Erythroblast (primary cell): Measurements from ENCODE around the gene TMEM134.

Experiments
- DNase-seq, 2 experiments: peaks; one replicate each; lab custom pipeline; 2025; lab: John Stamatoyannopoulos, UW
- GATA1 ChIP-seq: IDR thresholded peaks from 2 replicates; pipeline ENCODE4 v1.6.1; 2011; ENCODE audit warnings: low read depth, mild to moderate bottlenecking, control low read depth, low read length, moderate library complexity
- POLR2A ChIP-seq: IDR thresholded peaks from 2 replicates; pipeline ENCODE4 v1.6.1; 2011; ENCODE audit warnings: mild to moderate bottlenecking, low read length

Gene TMEM134

DNA sequence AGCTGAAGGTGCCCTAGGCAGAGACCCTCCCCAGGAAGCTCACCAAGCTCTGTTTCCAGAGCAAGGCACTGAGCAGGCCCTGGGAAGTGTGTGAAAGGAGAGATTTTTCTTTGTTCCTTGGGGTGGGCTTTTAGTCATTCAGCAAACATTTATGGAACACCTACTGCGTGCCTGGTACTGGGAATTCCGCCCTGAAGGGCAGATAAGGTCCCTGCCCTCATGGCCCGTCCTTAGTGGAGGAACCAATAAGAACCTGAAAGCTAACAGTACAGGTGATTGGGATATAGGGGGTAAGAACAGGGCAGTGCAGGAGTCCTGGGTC is 3.9 kb downstream of the TMEM134 start:
- no peak for DNase-seq

GRCh38 chr11:67464411-67465188 is 4.5 kb downstream of the TMEM134 start:
- TF ChIP-seq POLR2A (peak; percentile 47), GATA1 (no peak)
- DNase-seq, result peak; percentile 91 to 96

More for the DNA sequence above, 3.9 kb downstream of the TMEM134 start:
- TF ChIP-seq POLR2A, result no peak

DNA sequence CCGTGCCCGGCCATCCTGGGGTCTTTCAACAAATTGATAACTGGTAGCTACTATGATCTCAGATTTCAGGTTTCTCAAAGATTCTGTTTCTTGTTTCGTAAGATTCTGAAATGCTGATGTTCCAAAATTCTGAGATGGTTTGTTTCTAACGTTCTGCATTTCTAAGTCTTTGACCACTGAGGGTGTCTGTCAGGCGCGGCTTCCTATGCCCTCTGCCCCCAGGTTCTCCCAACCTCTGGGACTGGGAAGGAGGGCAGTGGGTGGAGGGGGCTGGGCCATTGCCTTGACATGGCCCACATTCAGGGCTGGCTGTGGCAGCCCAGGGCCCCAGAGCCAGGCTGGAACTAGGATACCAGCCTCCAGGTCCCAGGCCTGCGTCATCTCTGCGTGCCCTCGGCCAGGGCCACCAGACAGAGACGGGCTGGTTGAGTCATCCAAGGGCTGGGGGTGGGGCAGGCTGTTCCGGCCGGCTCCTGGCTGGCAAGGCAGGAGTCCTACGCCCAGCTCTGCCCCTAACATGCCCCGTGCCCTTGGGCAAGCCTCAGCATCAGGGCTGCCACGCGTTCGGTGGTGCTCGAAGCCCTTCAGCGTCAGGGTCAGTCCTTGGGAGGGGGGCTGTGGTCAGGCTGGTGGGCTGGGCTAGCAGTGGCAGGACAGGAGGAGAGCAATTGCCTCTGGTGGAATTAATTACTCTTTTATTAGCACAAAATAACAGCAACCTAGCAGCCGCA is 5.2 kb downstream of the TMEM134 start:
- DNase-seq, result peak; percentile 35 to 62
- no peak for TF ChIP-seq GATA1
- peak; percentile 28 for TF ChIP-seq POLR2A

DNA sequence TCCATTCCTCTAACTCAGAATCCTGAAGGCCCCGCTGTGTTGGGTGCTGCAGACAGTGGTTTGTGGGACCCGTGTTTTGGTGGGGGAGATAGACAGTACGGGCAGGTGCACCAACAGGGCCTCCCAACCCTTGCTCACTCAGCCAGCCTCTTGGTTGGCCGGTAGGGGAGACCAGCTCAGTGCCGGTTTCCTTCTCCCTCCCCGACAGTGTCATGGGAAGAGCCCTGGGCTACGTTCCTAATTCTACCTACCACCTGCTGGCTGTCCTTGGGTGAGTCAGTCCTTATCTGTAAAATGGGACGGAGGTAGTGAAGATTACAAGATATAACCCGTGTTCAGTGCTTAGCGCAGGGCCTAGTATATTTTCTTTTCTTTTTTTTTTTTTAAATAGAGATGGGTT is 5.9 kb downstream of the TMEM134 start:
- TF ChIP-seq GATA1 (no peak), POLR2A (no peak)
- no peak for DNase-seq

GRCh38 chr11:67458266-67458665 is 10.8 kb downstream of the TMEM134 start:
- no peak for TF ChIP-seq GATA1
- no peak for TF ChIP-seq POLR2A

DNA sequence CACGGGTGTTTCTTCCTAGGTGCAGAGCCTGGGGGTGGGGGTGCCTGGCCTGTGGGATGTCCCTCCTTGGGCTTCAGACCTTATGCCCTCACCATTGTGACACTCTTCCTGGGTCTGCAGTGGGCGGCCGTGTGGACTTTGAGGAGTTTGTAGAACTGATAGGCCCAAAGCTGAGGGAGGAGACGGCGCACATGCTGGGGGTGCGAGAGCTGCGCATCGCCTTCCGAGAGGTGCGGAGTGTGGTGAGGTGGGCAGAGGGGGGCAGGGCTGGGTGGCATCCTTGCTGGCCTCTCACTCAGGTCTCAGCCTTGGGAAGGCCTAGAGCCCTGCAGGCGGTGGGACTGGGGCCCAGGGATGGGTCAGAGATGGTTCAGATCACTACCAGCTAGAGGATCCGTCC is 11.6 kb downstream of the TMEM134 start:
- no peak for TF ChIP-seq POLR2A
- TF ChIP-seq GATA1, result no peak
- no peak for DNase-seq

More at GRCh38 chr11:67458266-67458665, 10.8 kb downstream of the TMEM134 start:
- DNase-seq, result no peak

DNA sequence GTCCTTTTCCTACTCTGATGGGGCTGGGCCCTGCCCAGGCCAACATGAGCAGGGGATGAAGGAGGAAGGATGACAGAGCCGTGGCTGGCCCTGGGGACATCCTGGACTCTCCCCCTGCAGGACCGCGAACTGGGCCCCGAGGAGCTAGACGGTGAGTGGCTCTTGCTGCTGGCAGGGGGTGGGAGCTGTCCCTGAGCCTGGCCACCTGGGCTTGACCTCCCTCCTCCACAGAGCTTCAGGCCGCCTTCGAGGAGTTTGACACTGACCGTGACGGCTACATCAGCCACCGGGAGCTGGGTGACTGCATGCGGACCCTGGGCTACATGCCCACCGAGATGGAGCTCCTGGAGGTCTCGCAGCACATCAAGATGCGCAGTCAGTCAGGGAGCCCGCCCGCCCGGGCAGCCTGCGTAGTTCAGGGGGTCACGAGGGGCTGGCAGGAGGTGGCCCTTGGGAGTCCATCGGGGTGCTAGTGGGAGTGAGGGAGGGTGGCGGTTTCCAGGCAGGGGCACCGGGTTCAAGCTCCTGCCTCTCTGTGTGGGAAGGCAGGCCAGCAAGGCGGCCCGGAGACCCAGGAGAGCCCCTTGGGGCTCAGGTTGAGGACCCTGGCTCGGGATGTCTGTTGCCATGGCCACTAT is 12.9 kb downstream of the TMEM134 start:
- DNase-seq, result no peak
- TF ChIP-seq GATA1 (no peak), POLR2A (no peak)

GRCh38 chr11:67455054-67455453 is 14.0 kb downstream of the TMEM134 start, which contains the start of gene CABP4:
CABP4 (plus strand) TSS chr11:67455354; CDS start chr11:67455424, 70 bp downstream.
- TF ChIP-seq GATA1, result no peak
- TF ChIP-seq POLR2A, result no peak
- no peak for DNase-seq

GRCh38 chr11:67453816-67454732 is 15.0 kb downstream of the TMEM134 start:
- TF ChIP-seq POLR2A, result no peak
- TF ChIP-seq GATA1, result no peak
- DNase-seq, result no peak

DNA sequence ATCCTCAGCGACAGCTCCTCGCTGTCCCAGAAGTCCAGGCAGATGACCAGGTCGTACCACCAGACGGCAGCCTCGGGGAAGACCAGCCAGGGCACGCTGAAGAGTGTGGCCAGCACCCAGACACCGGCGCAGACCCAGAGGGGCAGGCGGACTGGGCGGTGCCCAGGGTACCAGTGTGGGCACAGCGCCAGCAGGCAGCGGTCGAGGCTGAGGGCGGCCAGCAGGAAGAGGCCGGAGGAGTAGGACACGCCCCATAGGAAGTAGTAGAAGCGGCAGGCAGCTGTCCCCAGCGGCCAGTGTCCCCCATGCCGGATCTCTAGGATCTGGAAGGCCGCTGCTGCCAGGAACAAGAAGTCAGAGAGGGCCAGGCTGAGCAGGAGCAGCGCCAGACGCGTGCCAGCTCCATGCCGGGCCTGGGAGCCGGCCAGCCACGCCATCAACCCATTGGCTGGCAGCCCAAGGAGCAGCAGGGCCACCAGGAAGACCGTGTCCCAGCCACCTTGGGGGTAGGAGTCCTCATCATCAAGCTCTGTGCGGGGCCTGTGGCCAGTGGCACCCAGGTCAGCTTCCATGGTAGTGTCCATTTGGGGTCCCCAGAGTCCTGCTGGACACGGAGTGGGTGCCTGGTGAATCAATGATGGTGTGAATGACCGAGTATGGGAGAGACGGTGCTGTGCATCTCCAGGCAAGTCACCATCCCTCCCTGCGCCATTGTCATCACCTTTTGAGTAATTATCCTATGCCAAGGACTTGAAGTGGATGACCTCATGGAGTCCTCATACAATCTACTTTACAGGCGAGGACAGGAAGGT is 16.7 kb downstream of the TMEM134 start, which contains the start of gene GPR152:
GPR152 (minus strand) TSS at position 589 of the 812 bp plus-strand sequence; CDS start at position 584, 5 bp downstream.
- no peak for TF ChIP-seq GATA1
- no peak for TF ChIP-seq POLR2A

DNA sequence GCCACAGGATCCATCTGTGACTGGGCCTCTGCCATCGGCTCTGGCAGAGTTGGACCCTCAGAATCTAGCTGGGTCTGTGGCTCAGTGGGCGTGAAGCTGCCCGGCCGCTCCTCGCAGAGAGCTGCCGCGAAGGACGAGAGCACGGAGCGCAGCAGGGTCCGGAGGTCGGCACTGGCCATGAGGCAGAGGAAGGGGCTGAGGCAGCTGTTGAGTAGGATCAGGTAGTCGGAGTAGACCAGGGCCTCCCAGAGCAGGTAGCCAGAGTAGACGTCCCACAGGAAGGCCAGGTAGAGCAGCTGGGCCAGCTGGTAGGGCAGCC is 17.4 kb downstream of the TMEM134 start:
- no peak for TF ChIP-seq GATA1
- no peak for DNase-seq

More for the DNA sequence above, 16.7 kb downstream of the TMEM134 start, which contains the start of gene GPR152:
- no peak for DNase-seq

DNA sequence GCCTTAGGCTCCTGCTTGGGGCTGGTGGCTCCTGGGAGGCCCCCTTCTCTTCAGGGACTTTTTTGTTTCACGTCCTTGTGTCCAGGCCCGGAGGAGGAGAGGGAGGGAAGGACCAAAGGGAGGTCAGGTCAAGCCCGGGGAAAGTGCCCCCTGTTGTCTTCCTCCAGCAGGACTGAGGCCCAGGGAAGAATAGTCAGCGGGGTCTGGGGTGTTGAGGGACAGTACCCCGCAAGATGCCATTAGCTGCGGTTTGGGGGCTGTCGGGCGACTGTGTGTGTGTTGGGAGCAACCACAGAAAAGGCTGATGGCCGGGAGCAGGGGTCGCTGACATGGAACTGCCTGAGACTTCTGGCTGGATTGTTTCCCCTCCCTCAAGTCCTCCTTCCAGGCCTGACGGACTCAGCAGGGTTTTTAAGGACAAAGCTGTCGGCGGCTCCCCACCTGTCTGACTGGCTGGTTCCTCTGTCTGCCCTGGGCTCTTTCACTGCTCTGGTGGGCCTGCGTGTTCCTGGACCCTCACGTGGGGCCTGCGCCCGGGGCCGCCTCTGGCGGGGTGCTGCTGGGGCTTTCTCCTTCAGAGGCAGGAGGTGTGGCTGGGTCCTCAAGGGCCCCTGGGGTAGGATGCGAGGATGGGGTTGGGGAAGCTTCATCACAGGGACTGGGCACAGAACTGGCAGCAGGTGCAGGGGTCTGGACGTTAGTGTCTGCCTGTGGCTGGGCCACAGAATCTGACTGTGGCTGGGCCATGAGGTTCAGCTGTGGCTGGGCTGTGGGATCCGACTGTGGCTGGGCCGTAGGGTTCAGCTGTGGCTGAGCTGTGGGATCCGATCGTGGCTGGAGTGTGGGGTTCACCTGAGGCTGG is 18.0 kb downstream of the TMEM134 start:
- TF ChIP-seq POLR2A (no peak), GATA1 (no peak)
- DNase-seq, result no peak
